ENCODE measurements around the gene TMEM187. TPM values are rescaled to one million over a fixed set of nuclear protein-coding genes. Genes with fewer than 3 reads are reported as not detected.

Gene TMEM187
- total RNA-seq, 1 donor, result 5.2 TPM

DNA sequence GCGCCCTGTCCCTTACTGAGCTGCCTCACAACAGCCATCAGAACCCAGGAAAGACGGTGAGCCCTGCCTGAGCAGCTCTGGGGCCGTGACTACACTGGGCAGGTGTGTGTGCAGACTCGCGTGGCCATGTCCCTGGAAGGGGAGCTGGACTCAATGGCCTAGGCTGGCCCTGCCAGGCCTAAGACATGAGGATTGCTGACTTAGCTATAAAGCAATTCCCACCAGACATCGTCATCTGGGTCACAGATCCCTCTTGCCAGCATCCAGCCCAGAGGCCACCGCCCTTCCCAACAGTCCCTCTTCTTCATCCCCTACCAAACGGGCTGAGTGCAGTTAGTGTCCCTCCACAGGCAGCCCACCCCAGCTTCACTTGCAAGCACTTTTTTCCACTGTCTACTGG lies 41.4 kb upstream of the TMEM187 start:
- no peak overlapping the region for H3K4me3 ChIP-seq (ENCODE audit: low read depth, low read length)
- TF ChIP-seq, protein P1, sequence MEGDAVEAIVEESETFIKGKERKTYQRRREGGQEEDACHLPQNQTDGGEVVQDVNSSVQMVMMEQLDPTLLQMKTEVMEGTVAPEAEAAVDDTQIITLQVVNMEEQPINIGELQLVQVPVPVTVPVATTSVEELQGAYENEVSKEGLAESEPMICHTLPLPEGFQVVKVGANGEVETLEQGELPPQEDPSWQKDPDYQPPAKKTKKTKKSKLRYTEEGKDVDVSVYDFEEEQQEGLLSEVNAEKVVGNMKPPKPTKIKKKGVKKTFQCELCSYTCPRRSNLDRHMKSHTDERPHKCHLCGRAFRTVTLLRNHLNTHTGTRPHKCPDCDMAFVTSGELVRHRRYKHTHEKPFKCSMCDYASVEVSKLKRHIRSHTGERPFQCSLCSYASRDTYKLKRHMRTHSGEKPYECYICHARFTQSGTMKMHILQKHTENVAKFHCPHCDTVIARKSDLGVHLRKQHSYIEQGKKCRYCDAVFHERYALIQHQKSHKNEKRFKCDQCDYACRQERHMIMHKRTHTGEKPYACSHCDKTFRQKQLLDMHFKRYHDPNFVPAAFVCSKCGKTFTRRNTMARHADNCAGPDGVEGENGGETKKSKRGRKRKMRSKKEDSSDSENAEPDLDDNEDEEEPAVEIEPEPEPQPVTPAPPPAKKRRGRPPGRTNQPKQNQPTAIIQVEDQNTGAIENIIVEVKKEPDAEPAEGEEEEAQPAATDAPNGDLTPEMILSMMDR (IDR thresholded peaks at IDR 0.05; ENCODE audit: insufficient read depth, low read depth, low read length), result no peak
- no peak for DNase-seq (ENCODE audit: low read depth)

DNA sequence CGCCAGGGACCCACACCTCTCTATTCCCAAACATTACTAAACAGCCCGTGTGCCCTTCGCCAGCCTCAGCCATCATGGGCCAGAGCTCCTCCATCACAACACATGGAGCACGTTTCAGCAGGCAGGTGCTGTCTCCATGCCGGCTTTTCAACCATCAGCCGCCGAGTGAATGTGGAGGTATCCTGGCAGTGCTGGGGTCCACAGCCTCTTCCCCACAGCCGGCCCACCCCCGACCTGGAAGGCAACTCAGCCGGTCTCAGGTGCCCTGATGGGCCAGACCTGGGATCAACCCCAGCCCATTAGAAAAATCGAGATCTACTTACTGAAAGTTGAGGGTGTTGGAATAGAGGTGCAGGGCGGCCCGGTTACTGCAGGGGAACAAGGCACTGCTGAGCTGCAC lies 40.8 kb upstream of the TMEM187 start:
- no peak for DNase-seq (ENCODE audit: low read depth)
- TF ChIP-seq, protein P1 (IDR thresholded peaks at IDR 0.05; ENCODE audit: insufficient read depth, low read depth, low read length), result no peak
- H3K4me3 ChIP-seq (ENCODE audit: low read depth, low read length), result no peak overlapping the region

DNA sequence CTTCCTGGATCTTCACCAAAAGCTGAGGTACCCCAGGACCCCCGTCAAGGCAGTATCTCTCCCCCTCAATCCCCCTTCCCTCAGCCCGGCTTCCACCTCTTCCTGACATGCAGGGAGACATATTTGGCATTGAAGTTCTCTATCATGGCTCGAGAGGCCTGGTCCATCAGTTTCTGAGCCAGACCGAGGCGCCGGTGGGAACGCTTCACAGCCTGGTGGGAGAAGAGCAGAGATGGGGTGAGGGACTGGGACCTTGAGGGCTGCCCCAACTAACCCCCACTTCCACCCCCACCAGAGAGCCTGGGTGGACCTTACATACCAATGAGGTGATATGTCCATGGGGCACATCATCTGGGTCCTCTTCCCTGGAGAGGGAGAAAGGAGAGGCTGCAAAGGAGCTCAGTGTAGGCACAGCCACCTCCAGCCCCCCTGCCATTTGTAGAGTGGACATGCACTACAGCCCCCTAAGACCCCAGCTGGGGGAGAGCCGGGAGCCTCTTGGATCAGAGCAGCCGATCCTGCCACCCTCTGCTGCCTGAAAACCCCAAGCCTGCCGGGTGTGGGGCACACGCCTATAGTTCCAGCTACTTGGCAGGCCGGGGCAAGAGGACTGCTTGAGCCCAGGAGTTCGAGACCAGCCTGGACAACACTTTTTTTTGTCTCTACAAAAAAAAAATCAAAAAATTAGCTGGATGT lies 40.2 kb upstream of the TMEM187 start:
- no peak for DNase-seq (ENCODE audit: low read depth)
- H3K4me3 ChIP-seq (ENCODE audit: low read depth, low read length), result no peak overlapping the region
- TF ChIP-seq, protein P1 (IDR thresholded peaks at IDR 0.05; ENCODE audit: insufficient read depth, low read depth, low read length), result no peak

DNA sequence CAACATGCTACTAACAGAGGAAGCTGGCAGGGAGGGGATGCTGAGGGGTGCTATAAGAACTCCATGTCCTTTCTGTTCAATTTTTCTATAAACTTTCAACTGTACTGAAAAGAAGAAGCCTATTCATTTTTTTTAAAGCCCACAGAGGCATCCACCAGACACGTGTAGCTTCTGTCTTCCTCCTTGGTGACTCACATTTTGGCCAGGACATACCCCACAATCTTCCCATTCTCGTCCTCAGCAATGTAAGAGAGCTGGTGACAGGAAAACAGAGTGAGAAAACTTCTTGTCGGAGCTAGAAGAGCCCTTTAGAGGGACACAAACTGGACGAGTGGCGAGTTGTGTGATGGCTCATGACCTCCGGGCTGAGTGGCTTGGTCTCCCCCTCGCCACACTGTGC lies 38.8 kb upstream of the TMEM187 start:
- TF ChIP-seq, protein P1 (IDR thresholded peaks at IDR 0.05; ENCODE audit: insufficient read depth, low read depth, low read length), result no peak
- DNase-seq (ENCODE audit: low read depth), result peak; percentile 20
- peak overlapping the region; percentile 70 for H3K4me3 ChIP-seq (ENCODE audit: low read depth, low read length)

DNA sequence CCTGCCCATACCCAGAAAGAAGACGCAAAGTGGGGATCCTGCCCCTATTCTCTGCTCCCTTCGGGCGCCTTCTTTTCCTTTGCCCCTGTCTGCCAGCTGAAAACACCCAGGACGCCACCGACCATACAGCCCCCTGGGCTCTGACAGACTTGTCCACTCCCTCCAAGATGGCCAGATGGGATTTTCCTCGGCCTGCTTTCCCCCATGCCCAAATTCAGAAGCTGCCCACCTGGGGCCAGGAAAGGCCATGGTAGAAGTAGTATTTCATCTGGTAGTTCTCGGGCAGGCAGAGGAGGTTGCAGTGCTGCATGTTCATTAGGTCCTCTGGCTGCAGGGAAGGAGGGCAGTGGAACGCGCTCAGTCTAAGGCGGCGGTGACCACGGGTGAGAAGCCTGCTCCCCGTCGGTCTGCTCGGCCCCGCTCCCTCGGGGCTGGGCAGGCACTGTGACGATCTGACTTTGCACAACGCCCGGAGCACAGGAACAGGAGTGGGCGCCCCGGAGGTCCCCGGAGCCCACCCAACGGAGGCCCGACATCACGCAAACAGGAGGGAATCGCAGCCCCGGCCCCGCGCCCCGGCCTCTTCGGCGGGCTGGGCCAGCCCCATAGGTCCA lies 38.3 kb upstream of the TMEM187 start:
- H3K4me3 ChIP-seq (ENCODE audit: low read depth, low read length), result peak overlapping the region; percentile 70
- DNase-seq (ENCODE audit: low read depth), result no peak
- TF ChIP-seq, protein P1 (IDR thresholded peaks at IDR 0.05; ENCODE audit: insufficient read depth, low read depth, low read length), result no peak

DNA sequence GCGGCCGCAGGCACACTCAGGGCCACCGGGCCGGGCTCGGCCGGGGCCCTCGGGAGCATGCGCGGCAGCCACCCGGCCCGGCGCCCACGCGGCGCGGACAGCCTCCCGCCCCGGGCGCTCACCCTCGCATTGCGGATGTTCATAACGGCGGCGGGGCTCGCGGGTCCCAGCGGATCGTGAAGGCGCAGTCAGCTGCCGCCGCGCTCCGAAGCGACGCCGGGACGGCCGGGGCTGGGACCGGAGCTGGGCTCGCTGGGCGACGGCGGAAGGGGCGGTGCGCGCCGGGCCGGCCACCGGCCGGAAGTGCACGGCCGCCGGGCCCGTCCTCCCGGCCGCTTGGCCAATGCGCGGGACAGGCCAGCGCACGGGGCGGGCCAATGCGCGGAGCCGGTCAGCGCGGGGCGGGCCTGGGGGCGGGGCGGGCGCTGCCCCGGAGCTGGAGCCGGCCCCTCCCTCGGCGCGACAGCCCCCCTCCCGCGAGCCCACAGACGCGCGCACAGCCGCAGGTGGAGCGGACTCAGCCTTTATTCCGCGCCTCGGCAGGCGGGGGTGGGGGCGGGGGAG lies 37.7 kb upstream of the TMEM187 start, which contains the start of gene NAA10:
TSS of gene NAA10 (minus strand) at position 276 of the 564 bp plus-strand sequence. CDS start at position 143, 133 bp downstream.
- DNase-seq (ENCODE audit: low read depth), result peak; percentile 60
- H3K4me3 ChIP-seq (ENCODE audit: low read depth, low read length), result peak within 1 kb of the TSS; percentile 70
- TF ChIP-seq, protein P1 (IDR thresholded peaks at IDR 0.05; ENCODE audit: insufficient read depth, low read depth, low read length), result no peak
